Osteocyte (in vitro differentiated cells): ENCODE results near the gene WDR90. TPM values are rescaled to one million over a fixed set of nuclear protein-coding genes. Genes with fewer than 3 reads are reported as not detected.

Source experiments
- DNase-seq: peaks from one replicate; pipeline ENCODE4 v3.0.0; 2021; ENCODE audit warnings: mixed read lengths; ENCODE audit not compliant: unreplicated experiment; ENCODE audit errors: extremely low spot score
- H3K27ac Mint-ChIP-seq: one replicate; pipeline ENCODE4 v1.8.0; 2021; ENCODE audit warnings: mild to moderate bottlenecking, mixed read lengths; ENCODE audit not compliant: unreplicated experiment
- H3K27me3 Mint-ChIP-seq: one replicate; pipeline ENCODE4 v1.8.0; 2021; ENCODE audit warnings: mixed read lengths; ENCODE audit not compliant: unreplicated experiment
- H3K36me3 Mint-ChIP-seq: one replicate; pipeline ENCODE4 v1.8.0; 2021; ENCODE audit warnings: mixed read lengths; ENCODE audit not compliant: unreplicated experiment
- H3K4me1 Mint-ChIP-seq: one replicate; pipeline ENCODE4 v1.8.0; 2021; ENCODE audit warnings: mixed read lengths; ENCODE audit not compliant: unreplicated experiment
- H3K4me3 Mint-ChIP-seq: one replicate; pipeline ENCODE4 v1.8.0; 2021; ENCODE audit warnings: mild to moderate bottlenecking, moderate library complexity, mixed read lengths; ENCODE audit not compliant: unreplicated experiment
- H3K9me3 Mint-ChIP-seq: one replicate; pipeline ENCODE4 v1.8.0; 2021; ENCODE audit warnings: mixed read lengths; ENCODE audit not compliant: unreplicated experiment
- total RNA-seq: library from RNA; stranded (reverse); gene quantifications from 2 replicates; pipeline ENCODE4 v1.2.1, GENCODE V29; 2021
- TF ChIP-seq, protein P1 (sequence below): fragments of 200-600 bp; sonication (generic); IDR thresholded peaks from 2 replicates; pipeline ENCODE4 v1.5.0; 2021; ENCODE audit warnings: antibody characterized with exemption, mild to moderate bottlenecking, moderate library complexity

WDR90 gene
- total RNA-seq, 1 donor from 2014 or later, result 38.9 TPM

DNA sequence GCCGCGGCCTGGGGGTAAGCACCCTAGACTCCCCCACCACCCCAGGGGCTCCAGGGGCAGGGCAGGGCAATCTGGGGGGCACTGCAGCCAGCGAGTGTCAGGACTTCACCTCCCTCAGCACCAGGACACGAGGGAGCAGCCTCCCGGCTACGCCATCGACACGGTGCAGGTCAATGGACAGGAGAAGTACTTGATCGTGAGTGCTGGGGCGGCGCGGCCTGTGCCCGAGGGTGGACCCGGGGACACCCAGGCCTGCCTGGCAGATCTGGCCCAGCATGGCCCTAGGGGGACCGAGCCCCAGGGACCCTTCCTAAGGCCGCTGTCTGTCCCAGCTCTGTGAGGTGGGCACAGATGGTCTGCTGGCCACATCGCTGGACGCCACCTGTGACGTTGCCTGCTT, 23.2 kb downstream of the WDR90 start:
- Mint-ChIP-seq H3K27me3 (no peaks in the 10 kb centered on the region), H3K4me3 (no peak overlapping the region), H3K4me1 (peaks cover 12% of the 10 kb centered on the region), H3K27ac (no peak overlapping the region), H3K36me3 (peaks cover 5% of the 10 kb centered on the region), H3K9me3 (no peaks in the 10 kb centered on the region)
- TF ChIP-seq, protein P1, sequence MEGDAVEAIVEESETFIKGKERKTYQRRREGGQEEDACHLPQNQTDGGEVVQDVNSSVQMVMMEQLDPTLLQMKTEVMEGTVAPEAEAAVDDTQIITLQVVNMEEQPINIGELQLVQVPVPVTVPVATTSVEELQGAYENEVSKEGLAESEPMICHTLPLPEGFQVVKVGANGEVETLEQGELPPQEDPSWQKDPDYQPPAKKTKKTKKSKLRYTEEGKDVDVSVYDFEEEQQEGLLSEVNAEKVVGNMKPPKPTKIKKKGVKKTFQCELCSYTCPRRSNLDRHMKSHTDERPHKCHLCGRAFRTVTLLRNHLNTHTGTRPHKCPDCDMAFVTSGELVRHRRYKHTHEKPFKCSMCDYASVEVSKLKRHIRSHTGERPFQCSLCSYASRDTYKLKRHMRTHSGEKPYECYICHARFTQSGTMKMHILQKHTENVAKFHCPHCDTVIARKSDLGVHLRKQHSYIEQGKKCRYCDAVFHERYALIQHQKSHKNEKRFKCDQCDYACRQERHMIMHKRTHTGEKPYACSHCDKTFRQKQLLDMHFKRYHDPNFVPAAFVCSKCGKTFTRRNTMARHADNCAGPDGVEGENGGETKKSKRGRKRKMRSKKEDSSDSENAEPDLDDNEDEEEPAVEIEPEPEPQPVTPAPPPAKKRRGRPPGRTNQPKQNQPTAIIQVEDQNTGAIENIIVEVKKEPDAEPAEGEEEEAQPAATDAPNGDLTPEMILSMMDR, result no peak
- DNase-seq, result no peak

DNA sequence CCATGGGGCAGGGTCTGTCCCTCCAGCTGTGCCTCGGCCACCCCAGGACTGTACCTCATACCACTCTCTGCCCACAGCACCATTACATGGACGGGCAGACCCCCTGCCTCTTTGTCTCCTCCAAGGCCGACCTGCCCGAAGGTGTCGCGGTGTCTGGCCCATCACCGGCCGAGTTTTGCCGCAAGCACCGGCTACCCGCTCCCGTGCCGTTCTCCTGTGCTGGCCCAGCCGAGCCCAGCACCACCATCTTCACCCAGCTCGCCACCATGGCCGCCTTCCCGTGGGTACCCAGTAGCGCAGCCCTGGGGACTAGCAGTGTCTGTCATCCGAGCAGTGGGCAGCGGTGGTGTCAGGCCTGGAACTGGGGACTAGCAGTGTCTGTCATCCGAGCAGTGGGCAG, 23.7 kb downstream of the WDR90 start:
- TF ChIP-seq, protein P1, result no peak
- peaks cover 5% of the 10 kb centered on the region for H3K36me3 Mint-ChIP-seq
- no peak overlapping the region for H3K27ac Mint-ChIP-seq
- H3K27me3 Mint-ChIP-seq, result no peaks in the 10 kb centered on the region
- no peak for DNase-seq
- no peak overlapping the region for H3K4me3 Mint-ChIP-seq
- H3K9me3 Mint-ChIP-seq, result no peaks in the 10 kb centered on the region
- H3K4me1 Mint-ChIP-seq, result peaks cover 9% of the 10 kb centered on the region

DNA sequence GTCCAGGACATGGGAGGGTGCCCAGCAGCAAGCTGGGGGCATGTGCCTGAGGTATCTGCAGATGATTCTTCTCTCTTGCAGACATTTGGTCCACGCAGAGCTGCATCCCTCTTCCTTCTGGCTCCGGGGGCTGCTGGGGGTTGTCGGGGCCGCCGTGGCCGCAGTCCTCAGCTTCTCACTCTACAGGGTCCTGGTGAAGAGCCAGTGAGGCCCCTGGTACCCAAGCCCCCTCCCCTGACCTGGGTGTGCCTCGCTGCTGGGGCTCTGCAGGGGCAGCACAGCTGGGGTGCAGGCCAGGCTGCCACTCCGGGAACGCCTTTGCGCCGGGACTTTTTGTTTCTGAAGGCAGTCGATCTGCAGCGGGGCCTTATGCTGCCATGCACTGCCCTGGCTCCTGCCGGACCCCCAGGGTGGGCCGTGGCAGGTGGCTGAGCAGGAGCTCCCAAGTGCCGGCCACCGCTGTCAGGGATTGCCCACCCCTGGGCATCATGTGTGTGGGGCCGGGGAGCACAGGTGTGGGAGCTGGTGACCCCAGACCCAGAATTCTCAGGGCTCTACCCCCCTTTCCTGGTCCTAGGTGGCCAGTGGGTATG, 24.3 kb downstream of the WDR90 start:
- TF ChIP-seq, protein P1, result no peak
- H3K27me3 Mint-ChIP-seq, result no peaks in the 10 kb centered on the region
- H3K36me3 Mint-ChIP-seq, result peaks cover 5% of the 10 kb centered on the region
- no peaks in the 10 kb centered on the region for H3K9me3 Mint-ChIP-seq
- no peak overlapping the region for H3K4me3 Mint-ChIP-seq
- H3K4me1 Mint-ChIP-seq, result peaks cover 9% of the 10 kb centered on the region
- no peak for DNase-seq
- H3K27ac Mint-ChIP-seq, result no peak overlapping the region

DNA sequence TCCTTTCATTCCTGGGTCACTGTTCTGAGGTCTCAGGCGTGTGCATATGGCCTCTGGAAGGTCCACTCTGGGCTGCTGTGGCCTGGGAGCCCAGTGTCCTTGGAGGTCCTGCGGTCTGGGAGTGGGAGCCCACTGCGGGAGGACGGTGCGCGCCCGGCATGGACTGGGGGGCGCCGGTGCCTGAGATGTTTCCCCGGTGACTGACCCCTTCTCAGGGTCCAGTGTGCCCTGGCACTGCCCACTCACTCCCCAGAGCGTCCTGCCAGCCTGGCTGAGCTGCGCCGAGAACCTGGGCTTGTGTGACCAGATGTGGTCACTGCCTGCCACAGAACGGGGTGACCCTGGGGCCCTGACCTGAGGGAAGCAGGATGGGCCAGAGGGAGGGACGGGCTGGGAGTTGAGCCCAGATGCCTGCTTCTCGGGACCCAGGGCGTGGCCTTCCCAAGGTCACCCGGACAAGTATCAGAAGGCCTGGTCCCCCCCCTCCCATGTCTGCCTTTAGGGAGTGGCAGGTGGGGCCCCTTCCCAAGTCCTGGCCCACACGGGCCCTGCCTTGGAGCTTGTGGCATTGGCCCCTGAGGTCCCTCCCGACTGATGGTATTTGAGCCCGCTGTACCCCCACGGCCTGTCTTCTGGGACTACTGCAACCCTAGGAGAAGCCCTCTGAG, 25.2 kb downstream of the WDR90 start:
- DNase-seq, result no peak
- Mint-ChIP-seq H3K27ac (no peak overlapping the region), H3K4me1 (peaks cover 9% of the 10 kb centered on the region), H3K27me3 (no peaks in the 10 kb centered on the region), H3K4me3 (no peak overlapping the region), H3K9me3 (no peaks in the 10 kb centered on the region), H3K36me3 (peaks cover 5% of the 10 kb centered on the region)
- TF ChIP-seq, protein P1, result no peak

DNA sequence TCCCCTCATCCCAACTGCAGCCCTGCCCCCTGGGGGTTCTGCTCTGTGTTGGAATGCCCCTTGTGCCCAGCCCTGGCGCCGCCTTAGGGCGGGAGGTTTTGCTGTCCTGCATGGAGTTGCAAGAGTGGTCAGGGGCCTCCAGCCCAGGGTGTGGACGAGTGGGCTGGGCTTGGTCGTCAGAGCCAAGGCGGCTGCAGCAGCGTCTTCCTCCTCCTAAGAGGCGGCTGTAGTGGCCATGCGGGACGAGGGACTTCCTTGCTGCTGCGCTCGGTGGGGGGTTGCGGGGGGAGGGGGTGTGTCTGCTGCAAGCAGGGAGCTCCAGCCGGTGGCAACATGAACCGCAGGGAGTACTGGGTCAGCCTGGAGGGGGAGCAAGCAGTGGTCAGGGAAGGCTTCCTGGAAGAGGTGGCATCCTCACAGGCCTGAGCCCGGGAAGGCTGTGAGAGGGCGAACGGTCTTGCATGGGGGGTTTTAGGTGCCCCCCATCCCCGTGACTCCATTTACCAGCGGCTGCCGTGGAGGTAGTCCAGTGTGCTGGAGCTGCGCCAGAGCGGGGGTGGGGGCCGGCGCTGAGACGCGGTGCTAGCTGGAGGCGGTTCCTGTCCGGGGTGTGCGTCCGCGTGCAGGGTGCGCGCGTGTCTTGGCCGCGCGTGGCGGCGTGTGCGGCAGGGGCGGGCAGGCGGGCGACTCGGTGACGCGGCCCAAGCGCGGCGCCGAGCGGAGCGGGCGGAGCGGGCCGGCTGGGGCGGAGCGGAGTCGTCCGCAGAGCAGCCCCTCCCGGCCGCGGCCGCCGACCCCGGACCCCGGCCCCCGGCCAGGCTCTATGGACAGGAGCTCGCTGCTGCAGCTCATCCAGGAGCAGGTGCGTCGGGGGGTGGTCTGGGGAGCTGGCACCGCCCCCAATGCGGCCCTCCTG, 26.1 kb downstream of the WDR90 start, which contains the start of gene RHBDL1:
TSS of gene RHBDL1 (plus strand) at position 704 of the 916 bp plus-strand sequence. CDS start at position 824, 120 bp downstream.
- no peak within 1 kb of the TSS for H3K27ac Mint-ChIP-seq
- H3K27me3 Mint-ChIP-seq, result no peaks in the 10 kb centered on the region
- TF ChIP-seq, protein P1, result no peak
- H3K36me3 Mint-ChIP-seq, result peaks cover 2% of the 10 kb centered on the region
- no peak for DNase-seq
- H3K4me3 Mint-ChIP-seq, result no peak within 1 kb of the TSS
- peaks cover 10% of the 10 kb centered on the region for H3K4me1 Mint-ChIP-seq
- H3K9me3 Mint-ChIP-seq, result no peaks in the 10 kb centered on the region
